ENCODE measurements around the gene OR51V1.
"Not testable (repeated sequence)": the region's sequence is repeated elsewhere in the genome, so short reads cannot be mapped to it uniquely, and the experiment has no call there.

The OR51V1 gene

GRCh38 chr11:5200582-5200981, at the start of gene OR51V1:
Gene OR51V1 (minus strand): TSS chr11:5200682. CDS start chr11:5200682, 0 bp downstream.
- peaks cover 4 to 12% of the 10 kb centered on the region in 2 donors for H3K27me3 Mint-ChIP-seq
- no peak for ATAC-seq (replicated peaks)
- H3K36me3 Mint-ChIP-seq = no peaks in the 10 kb centered on the region
- no peak within 1 kb of the TSS for H3K4me3 Mint-ChIP-seq
- no peaks in the 10 kb centered on the region for H3K9me3 Mint-ChIP-seq
- no peak within 1 kb of the TSS for H3K27ac Mint-ChIP-seq
- no peak for DNase-seq
- no peaks in the 10 kb centered on the region for H3K4me1 Mint-ChIP-seq

- not testable (repeated sequence) for H3K27me3 Mint-ChIP-seq; H3K27ac Mint-ChIP-seq; H3K4me1 Mint-ChIP-seq; DNase-seq; H3K4me3 Mint-ChIP-seq; H3K36me3 Mint-ChIP-seq; ATAC-seq (replicated peaks); H3K9me3 Mint-ChIP-seq
Observed at GRCh38 chr11:5249807-5250396, 49.4 kb upstream of the OR51V1 start, which contains the start of gene HBG1. Gene HBG1 (minus strand): TSS chr11:5249857. CDS start chr11:5249804, 53 bp downstream.

GRCh38 chr11:5248498-5248897, 48.0 kb upstream of the OR51V1 start:
- H3K4me1 Mint-ChIP-seq; H3K27me3 Mint-ChIP-seq; ATAC-seq (replicated peaks); H3K4me3 Mint-ChIP-seq; H3K36me3 Mint-ChIP-seq; DNase-seq; H3K9me3 Mint-ChIP-seq; H3K27ac Mint-ChIP-seq: not testable (repeated sequence)

- H3K27me3 Mint-ChIP-seq = peaks cover 0 to 5% of the 10 kb centered on the region in 2 donors
- no peak for ATAC-seq (replicated peaks)
- DNase-seq = no peak
Observed at GRCh38 chr11:5247472-5248192, 47.1 kb upstream of the OR51V1 start.

GRCh38 chr11:5246772-5247471, 46.4 kb upstream of the OR51V1 start:
- Mint-ChIP-seq H3K9me3 (no peaks in the 10 kb centered on the region), H3K36me3 (no peaks in the 10 kb centered on the region), H3K27me3 (peaks cover 0 to 4% of the 10 kb centered on the region in 2 donors), H3K4me3 (no peak overlapping the region), H3K27ac (no peak overlapping the region), H3K4me1 (no peaks in the 10 kb centered on the region)
- DNase-seq = no peak
- no peak for ATAC-seq (replicated peaks)

More at GRCh38 chr11:5247472-5248192, 47.1 kb upstream of the OR51V1 start:
- H3K27ac Mint-ChIP-seq = no peak overlapping the region
- no peak overlapping the region for H3K4me3 Mint-ChIP-seq
- H3K9me3 Mint-ChIP-seq = no peaks in the 10 kb centered on the region
- H3K4me1 Mint-ChIP-seq = no peaks in the 10 kb centered on the region
- no peaks in the 10 kb centered on the region for H3K36me3 Mint-ChIP-seq

- Mint-ChIP-seq H3K4me3 (no peak overlapping the region), H3K27ac (no peak overlapping the region), H3K9me3 (no peaks in the 10 kb centered on the region), H3K27me3 (peaks cover 0 to 4% of the 10 kb centered on the region in 2 donors), H3K36me3 (no peaks in the 10 kb centered on the region), H3K4me1 (no peaks in the 10 kb centered on the region)
- DNase-seq (no peak), ATAC-seq (replicated peaks) (no peak)
Observed at GRCh38 chr11:5245155-5245554, 44.7 kb upstream of the OR51V1 start.

- H3K4me3 Mint-ChIP-seq = no peak overlapping the region
- no peak for DNase-seq
- no peaks in the 10 kb centered on the region for H3K36me3 Mint-ChIP-seq
- ATAC-seq (replicated peaks) = no peak
- H3K9me3 Mint-ChIP-seq = no peaks in the 10 kb centered on the region
- no peak overlapping the region for H3K27ac Mint-ChIP-seq
- H3K27me3 Mint-ChIP-seq = peaks cover 0 to 4% of the 10 kb centered on the region in 2 donors
- no peaks in the 10 kb centered on the region for H3K4me1 Mint-ChIP-seq
Observed at GRCh38 chr11:5243816-5244180, 43.3 kb upstream of the OR51V1 start.

- no peak overlapping the region for H3K27ac Mint-ChIP-seq
- no peak for ATAC-seq (replicated peaks)
- DNase-seq = no peak
- no peaks in the 10 kb centered on the region for H3K36me3 Mint-ChIP-seq
- H3K27me3 Mint-ChIP-seq = peaks cover 0 to 9% of the 10 kb centered on the region in 2 donors
- H3K9me3 Mint-ChIP-seq = no peaks in the 10 kb centered on the region
- no peak overlapping the region for H3K4me3 Mint-ChIP-seq
- H3K4me1 Mint-ChIP-seq = no peaks in the 10 kb centered on the region
Observed at GRCh38 chr11:5242933-5243815, 42.7 kb upstream of the OR51V1 start.

GRCh38 chr11:5242208-5242607, 41.7 kb upstream of the OR51V1 start:
- Mint-ChIP-seq H3K36me3 (no peaks in the 10 kb centered on the region), H3K27me3 (peaks cover 0 to 9% of the 10 kb centered on the region in 2 donors), H3K9me3 (no peaks in the 10 kb centered on the region), H3K4me3 (no peak overlapping the region), H3K4me1 (no peaks in the 10 kb centered on the region), H3K27ac (no peak overlapping the region)
- no peak for ATAC-seq (replicated peaks)
- DNase-seq = no peak

- H3K4me3 Mint-ChIP-seq = no peak overlapping the region
- no peak for DNase-seq
- ATAC-seq (replicated peaks) = no peak
- H3K27ac Mint-ChIP-seq = no peak overlapping the region
- H3K36me3 Mint-ChIP-seq = no peaks in the 10 kb centered on the region
- no peaks in the 10 kb centered on the region for H3K9me3 Mint-ChIP-seq
- H3K27me3 Mint-ChIP-seq = peaks cover 0 to 9% of the 10 kb centered on the region in 2 donors
- no peaks in the 10 kb centered on the region for H3K4me1 Mint-ChIP-seq
Observed at GRCh38 chr11:5241458-5241857, 41.0 kb upstream of the OR51V1 start.

GRCh38 chr11:5240458-5240857, 40.0 kb upstream of the OR51V1 start:
- no peak overlapping the region for H3K27ac Mint-ChIP-seq
- DNase-seq = no peak
- H3K4me3 Mint-ChIP-seq = no peak overlapping the region
- no peaks in the 10 kb centered on the region for H3K36me3 Mint-ChIP-seq
- H3K9me3 Mint-ChIP-seq = no peaks in the 10 kb centered on the region
- no peak for ATAC-seq (replicated peaks)
- peaks cover 0 to 9% of the 10 kb centered on the region in 2 donors for H3K27me3 Mint-ChIP-seq
- no peaks in the 10 kb centered on the region for H3K4me1 Mint-ChIP-seq

GRCh38 chr11:5240056-5240455, 39.6 kb upstream of the OR51V1 start:
- no peak overlapping the region for H3K4me3 Mint-ChIP-seq
- H3K36me3 Mint-ChIP-seq = no peaks in the 10 kb centered on the region
- DNase-seq (no peak), ATAC-seq (replicated peaks) (no peak)
- peaks cover 0 to 9% of the 10 kb centered on the region in 2 donors for H3K27me3 Mint-ChIP-seq
- no peak overlapping the region for H3K27ac Mint-ChIP-seq
- H3K4me1 Mint-ChIP-seq = no peaks in the 10 kb centered on the region
- no peaks in the 10 kb centered on the region for H3K9me3 Mint-ChIP-seq

GRCh38 chr11:5239046-5239445, 38.6 kb upstream of the OR51V1 start:
- DNase-seq (no peak), ATAC-seq (replicated peaks) (no peak)
- Mint-ChIP-seq H3K36me3 (no peaks in the 10 kb centered on the region), H3K4me3 (no peak overlapping the region), H3K27me3 (peaks cover 0 to 5% of the 10 kb centered on the region in 2 donors), H3K27ac (no peak overlapping the region), H3K4me1 (peaks cover 5 to 6% of the 10 kb centered on the region in 2 donors), H3K9me3 (no peaks in the 10 kb centered on the region)

GRCh38 chr11:5238486-5238885, 38.0 kb upstream of the OR51V1 start:
- Mint-ChIP-seq H3K4me1 (peaks cover 5 to 8% of the 10 kb centered on the region in 2 donors), H3K4me3 (no peak overlapping the region), H3K9me3 (no peaks in the 10 kb centered on the region), H3K27me3 (peaks cover 0 to 5% of the 10 kb centered on the region in 2 donors), H3K36me3 (no peaks in the 10 kb centered on the region), H3K27ac (no peak overlapping the region)
- DNase-seq = no peak
- ATAC-seq (replicated peaks) = no peak
